AG09319 (cell line): Measurements from ENCODE around the gene TSPEAR.

Source experiments
- DNase-seq: peaks from one replicate; pipeline ENCODE4 v3.0.0-alpha.2; 2010; ENCODE audit warnings: low read depth; ENCODE audit errors: extremely low read depth
- CTCF ChIP-seq: IDR thresholded peaks from 2 replicates; pipeline ENCODE4 v1.5.1; 2011; ENCODE audit warnings: low read depth, mild to moderate bottlenecking, inconsistent platforms, low read length, moderate library complexity

TSPEAR gene

GRCh38 chr21:44657635-44658540 lies 53.5 kb downstream of the TSPEAR start, which contains the start of gene KRTAP12-3:
KRTAP12-3 (plus strand) TSS chr21:44657932; CDS start chr21:44657980, 48 bp downstream.
- no peak for TF ChIP-seq CTCF
- no peak for DNase-seq

- no peak for TF ChIP-seq CTCF
- no peak for DNase-seq
These were observed 54.5 kb downstream of the TSPEAR start for GRCh38 chr21:44656868-44657267.

GRCh38 chr21:44654576-44655175 lies 56.7 kb downstream of the TSPEAR start, which contains the start of gene KRTAP12-4:
KRTAP12-4 (minus strand) TSS chr21:44654659; CDS start chr21:44654614, 45 bp downstream.
- no peak for DNase-seq
- no peak for TF ChIP-seq CTCF

- TF ChIP-seq CTCF = no peak
- DNase-seq = no peak
These were observed 57.5 kb downstream of the TSPEAR start for GRCh38 chr21:44653656-44654575.

GRCh38 chr21:44653123-44653522 lies 58.2 kb downstream of the TSPEAR start:
- no peak for DNase-seq
- TF ChIP-seq CTCF = no peak

GRCh38 chr21:44650973-44651675 lies 60.2 kb downstream of the TSPEAR start:
- no peak for TF ChIP-seq CTCF
- DNase-seq = no peak
